Stimulated activated CD8-positive, alpha-beta memory T cell treated with anti-CD3 and anti-CD28 coated beads, Interleukin-2, amount 100 ng/mL, for 48 hours (primary cell): Measurements from ENCODE around the gene MRPS25.
A peak's percentile ranks its signal among the peaks of the same experiment; 100 is the strongest.
"Not testable (repeated sequence)": the region's sequence is repeated elsewhere in the genome, so short reads cannot be mapped to it uniquely, and the experiment has no call there.

Experiments
- DNase-seq, 2 donors: peaks; one replicate each; pipeline ENCODE4 v3.0.0-alpha.2; 2020; ENCODE audit warnings: low read depth in 2 of 2

MRPS25 gene

DNA sequence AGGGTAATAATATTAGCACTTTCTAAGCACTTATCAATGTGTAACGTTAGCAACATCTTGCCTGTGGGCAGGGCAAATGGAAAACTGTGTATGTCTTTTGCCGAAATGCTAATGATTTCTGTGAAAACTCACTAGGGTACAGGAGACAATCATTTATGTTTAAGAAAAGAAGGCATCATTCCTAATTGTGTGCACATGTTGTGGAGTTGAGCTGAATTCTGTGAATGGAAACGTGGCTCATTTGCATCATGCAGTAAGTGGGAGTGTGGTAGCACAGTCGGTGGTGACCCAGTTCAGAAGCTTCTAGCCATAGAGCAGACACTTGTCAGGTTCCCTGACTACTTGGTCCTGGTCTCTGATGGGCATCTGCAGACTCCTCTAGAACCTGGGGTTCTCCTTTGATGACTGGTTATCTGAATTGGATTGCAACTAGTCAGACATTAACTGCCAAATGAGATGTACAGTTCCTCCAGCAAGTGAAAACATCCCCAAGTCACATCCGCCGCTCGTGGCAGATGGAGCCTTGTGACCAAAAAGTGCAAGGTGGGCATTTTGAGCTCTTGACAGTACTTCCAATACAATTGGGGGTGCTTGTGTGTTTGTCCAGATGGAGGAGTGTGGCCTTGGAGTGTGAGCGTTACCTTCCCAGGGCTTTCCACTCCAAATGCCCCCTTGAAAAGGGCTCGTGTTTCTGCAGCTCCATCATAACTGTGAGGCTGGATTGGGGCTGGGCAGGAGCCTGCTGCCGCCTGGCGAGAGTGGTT lies 21.5 kb downstream of the MRPS25 start:
- DNase-seq, result no peak

DNA sequence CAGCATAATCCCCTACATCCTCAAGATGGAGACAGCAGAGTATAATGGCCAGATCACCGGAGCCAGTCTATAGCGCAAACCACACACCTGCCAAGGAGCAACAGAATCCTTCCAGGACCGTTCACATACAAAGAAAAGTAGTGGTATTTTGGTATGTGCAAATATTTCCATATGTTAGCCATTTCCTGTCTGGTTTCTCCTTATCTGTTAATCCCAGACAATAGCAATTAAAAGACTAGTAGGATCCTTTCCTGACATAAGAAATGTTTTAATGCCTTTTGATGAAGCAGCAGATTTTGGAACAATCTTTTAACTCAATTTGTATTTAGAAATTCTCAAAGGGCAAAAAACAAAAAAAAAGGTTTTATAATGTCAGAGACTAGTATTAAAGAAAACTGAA lies 22.2 kb downstream of the MRPS25 start:
- no peak for DNase-seq

DNA sequence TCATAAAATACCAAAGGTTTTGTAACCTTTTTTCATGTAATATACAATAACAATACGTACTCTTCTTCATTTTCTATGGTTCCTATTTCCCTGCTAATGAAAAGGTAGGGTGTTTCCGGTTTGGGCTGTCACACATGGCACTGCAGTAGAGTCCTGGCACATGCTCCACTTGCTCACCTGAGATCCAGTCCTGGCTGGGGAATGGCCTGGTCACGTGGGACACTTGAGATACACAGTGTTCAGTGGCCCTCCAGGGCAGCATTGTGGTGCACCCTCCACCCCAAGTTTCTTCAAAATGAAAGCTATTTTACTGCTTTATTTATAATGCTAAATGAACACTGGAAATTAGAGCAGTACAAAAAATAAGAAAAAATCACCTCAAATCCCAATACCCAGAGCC lies 23.2 kb downstream of the MRPS25 start:
- DNase-seq, result no peak

DNA sequence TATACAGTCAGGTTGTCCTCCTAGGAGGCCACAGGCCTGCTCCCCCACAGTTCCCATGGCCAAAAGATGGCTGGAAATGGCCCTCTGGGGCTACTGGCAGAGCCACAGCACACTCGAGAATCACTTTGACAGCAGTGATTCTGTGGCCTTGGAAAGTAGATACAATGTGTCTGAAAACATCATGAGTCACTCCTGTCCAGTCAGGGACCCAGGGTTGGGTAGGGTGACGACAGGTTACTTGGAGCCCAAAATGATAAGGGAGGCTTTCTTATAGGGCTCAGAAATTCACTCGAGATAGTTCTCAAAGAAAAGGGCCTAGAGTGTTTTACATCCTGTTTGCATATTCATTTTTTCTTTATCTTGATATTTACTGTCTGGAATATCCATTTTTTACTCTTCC lies 24.3 kb downstream of the MRPS25 start:
- DNase-seq, result no peak

DNA sequence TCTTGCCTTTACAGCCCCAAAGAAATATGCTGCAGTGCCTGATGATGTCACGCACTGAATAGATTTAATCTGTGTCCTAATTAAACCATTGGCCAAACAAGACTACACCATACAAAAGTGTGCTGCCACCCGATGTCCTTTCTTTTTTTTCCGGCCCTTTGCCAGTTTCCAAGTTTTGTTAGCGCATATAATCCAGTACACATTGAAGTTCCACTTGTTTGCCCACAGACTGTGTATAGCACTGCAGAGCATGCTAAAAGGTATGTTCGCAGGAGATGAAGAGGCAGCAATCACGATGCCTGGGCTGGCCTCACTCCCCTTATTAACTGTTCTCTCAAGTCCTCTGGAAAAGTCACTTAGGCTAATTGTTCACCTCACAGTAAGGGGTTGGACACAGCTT lies 26.8 kb downstream of the MRPS25 start:
- DNase-seq, result no peak

DNA sequence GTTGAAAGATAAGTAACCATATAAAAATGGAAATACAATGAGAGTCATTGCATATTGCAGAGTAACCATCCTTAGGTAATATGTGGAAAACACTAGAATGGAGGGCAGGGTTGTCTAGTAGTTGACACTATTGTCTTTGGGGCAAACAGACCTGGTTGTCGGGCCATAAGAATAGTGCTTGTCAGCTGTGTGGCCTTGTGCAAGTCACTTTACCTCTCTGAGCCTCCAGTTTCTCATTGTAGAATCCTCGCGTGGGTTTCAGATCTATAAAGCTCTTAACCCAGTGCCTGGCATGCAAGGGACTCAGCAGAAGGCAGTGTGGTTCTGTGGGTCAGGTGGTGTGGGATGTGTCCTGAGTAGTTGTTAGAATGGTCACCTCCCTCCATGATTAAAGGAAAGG lies 32.0 kb downstream of the MRPS25 start:
- no peak for DNase-seq

DNA sequence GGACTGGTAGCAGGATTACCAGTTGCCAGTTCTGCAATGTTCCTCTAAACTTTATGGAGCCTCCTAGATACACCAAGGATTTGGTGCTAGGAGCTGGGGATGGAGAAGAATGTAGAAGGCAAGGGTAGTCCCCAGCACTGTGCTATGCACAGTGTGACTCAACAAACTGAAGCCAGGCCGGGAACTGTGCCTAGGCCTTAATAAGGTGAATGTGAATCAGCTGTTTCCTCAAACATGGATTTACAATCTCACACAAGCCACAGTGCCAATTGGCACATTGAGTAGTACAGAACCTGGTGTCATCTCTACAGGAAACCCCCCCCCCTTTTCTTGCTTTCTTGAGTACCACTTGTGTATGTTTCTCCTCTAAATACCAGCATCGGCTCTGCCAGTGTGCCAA lies 32.5 kb downstream of the MRPS25 start:
- no peak for DNase-seq

DNA sequence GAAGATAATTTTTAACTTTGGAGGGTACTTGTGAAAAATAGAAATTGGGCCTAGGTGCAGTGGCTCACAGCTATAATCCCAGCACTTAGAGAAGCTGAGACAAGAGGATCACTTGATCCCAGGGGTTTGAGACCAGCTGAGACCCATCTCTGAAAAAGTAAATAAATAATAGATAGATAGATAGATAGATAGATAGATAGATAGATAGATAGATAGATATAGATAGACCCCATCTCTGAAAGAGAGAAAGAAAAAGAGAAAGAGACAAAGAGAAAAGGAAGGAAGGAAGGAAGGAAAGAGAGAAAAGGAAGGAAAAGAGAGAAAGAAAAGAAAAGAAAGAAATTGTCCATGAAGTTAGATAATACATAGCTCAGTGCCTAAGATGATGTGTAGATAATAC lies 35.5 kb downstream of the MRPS25 start:
- DNase-seq, result no peak

DNA sequence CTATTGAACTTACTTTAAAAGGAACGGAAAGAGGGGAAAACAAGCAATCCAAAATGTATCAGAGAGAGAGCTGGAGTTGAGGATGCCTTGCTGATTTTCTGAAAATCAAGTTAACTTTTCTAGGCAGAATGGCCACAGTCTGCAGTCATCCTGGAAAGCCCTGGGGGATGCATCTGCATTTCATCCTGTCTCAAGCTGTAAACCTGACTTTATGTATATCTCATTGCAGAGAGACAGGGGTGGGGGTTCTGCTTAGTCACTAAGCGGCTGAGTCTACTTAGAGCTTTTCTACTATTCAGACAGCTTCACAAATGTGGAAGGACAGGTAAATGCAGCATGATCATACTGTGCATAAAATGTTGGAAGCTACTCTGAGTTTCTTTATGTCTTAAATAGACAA lies 41.4 kb downstream of the MRPS25 start:
- no peak for DNase-seq

DNA sequence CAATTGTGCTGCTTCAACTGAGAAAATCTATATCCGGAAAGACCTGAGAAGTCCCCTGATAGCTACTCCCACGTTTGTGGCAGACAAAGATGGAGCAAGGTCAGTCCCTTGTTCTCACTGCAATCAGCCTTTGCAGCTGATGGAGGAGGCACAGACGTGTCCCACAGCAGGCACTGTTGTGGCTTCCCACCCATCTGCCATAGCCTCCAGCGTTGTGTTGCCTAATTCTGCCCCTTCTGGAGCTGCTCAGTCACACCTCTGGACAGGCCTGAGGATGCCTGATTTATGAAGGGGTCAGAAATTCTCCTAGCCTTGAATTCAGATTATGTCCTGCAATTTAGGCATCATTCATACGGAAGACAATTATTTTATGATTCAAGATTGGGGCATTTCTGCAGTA lies 41.9 kb downstream of the MRPS25 start:
- no peak for DNase-seq

DNA sequence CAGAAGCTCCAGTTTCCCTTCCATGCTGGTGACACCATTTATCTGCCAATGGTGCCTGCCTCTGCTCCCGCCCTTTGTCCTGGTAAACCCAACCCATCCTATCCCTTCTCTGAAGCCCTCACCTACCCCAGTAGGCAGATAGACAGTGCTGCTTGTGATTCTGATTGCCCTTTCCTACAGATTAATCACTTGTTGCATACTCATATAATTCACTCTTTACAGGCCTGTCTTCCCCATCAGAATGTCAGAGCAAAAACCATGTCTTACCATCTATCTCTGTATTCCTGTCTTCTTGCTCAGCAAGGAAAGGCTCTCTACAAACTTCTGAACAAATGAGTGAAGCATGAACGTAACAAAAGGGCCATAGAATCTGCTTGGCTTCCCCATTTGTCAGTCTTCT lies 47.9 kb downstream of the MRPS25 start:
- no peak for DNase-seq

DNA sequence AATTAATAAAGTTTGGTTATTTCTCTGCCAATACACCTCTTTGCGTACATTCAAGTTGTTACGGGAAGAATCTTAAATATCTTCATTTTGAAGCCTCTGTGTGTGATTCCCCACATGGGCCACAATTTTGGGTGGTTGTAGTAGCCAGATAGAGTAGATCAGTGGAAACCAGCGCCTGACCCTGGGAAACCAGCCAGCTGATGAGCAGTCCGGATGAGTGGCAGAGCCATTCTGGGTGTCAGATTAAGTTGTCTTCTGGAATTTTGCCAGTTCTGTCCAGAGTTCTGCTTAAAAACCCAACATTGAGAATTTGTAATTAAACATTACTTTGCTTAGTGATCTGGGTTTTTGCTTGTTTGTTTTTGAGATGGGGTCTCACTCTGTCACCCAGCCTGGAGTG lies 49.7 kb downstream of the MRPS25 start:
- no peak for DNase-seq

DNA sequence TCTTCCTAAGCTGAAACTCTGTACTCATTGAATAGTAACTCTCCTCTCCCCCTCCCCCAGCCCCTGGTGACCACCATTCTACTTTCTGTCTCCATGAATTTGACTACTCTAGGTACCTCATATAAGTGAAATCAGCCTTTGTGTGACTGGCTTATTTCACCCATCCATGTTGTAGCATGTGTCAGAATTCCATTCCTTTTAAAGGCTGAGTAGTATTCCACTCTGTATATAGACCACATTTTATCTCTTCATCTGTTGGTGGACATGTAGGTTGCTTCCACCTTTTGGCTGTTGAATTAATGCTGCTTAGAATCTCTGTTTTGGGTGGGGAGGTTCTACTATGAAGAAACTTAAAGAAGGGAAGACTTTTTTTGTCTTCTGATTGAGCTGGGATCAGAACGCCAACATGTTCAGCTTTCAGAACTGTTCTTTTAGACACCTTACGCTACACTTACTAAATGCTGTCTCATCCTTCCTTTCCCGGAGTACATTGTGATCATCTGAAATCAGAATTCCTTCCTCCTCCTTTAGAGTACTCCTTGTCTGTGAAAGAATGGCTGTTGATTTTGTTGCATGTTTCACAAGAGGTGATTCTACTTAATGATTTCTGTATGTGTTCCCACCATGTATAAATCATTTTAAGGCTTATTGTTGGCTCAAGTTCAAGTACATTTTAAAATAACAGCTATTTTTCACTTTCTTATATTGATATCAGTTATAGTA lies 50.3 kb downstream of the MRPS25 start:
- no peak for DNase-seq

DNA sequence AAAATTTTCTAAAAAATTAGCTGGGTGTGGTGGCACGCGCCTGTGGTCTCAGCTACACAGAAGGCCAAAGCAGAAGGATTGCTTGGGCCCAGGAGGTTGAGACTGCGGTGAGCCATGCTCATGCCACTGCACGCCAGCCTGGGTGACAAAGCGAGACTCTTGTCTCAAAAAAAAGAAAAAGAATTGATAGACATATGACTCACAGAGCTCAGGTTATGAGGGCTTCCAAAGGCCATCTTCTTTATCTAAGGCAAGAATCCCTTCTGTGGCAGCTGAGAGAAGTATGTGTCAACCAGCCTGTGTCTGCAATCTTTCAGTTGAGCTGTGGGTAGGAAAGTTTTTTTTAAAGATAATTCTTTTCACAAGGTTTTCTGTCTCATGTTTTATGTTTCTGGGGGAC lies 53.9 kb downstream of the MRPS25 start:
- DNase-seq, result peak in 1 of 2 donors; percentile 5

DNA sequence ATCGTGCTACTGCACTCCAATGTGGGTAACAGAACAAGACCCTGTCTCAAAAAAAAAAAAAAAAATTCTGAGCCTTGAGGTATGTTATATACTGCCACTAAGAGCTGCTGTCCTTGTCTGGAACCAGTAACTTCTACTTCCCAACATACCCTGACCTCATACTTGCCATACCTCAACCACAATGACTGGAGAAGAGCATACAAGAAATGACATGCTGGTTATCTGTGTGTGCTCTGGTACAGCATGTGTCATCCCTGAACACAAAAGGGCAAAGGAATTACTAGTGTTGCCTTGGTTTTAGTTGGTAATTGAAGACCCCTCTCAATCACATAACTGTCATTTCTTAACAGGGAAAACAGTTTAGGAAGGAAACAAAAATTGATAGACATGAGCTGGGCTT lies 54.5 kb downstream of the MRPS25 start:
- no peak for DNase-seq

DNA sequence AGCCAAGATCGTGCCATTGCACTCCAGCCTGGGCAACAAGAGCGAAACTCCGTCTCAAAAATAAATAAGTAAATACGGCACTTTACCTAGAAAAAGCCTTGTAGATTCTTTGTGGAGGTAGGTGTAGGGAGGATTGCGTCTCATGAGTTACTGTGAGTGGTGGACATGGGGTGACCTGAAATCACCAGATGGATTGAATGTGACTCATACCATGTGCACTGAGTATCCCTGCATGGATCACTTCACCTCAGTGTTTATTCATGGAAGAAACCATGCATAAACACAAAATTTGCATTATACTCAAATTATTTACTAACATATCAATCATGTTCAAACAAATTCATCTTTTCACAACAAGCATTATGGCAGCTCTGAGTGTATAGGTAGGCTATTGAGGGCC lies 55.9 kb downstream of the MRPS25 start:
- no peak for DNase-seq

DNA sequence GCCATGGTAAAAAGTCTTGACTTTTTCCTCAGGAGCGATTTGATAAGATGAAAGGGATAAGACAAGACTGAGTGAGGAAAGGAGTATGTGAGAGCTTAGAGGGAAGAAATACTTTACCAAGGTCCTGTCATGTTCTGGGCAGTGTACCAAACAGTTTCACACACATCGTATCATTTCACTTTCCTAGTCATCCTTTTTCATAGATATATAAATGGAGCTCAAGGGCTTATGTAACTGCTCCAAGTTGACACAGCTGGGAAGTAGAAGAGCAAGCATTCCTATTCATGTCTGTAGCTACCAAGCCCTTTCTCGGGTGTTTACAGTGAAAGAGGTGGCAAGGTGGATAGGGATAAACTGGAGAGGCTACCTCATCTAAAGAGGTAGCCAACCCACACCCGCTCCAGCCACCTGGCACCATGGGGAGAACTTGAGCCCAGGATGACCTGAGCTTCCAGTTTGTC lies 57.4 kb downstream of the MRPS25 start:
- DNase-seq, result no peak

DNA sequence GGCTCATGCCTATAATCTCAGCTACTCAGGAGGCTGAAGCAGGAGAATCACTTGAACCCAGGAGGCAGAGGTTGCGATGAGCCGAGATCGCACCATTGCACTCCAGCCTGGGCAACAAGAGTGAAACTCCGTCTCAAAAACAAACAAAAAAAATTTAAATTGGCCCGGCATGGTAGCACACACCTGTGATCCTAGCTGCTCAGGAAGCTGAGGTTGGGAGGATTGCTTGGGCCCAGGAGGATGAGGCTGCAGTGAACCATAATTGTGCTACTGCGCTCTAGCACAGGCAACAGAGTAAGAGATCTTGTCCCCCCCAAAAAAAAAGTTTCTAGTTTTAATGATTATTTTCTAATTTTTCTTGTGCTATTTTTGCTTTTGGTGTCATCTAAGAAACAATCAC lies 65.9 kb downstream of the MRPS25 start:
- DNase-seq, result not testable (repeated sequence)
